ENCODE data around the gene NPHS1.
"Not testable (repeated sequence)": the region's sequence is repeated elsewhere in the genome, so short reads cannot be mapped to it uniquely, and the experiment has no call there.

Gene NPHS1

DNA sequence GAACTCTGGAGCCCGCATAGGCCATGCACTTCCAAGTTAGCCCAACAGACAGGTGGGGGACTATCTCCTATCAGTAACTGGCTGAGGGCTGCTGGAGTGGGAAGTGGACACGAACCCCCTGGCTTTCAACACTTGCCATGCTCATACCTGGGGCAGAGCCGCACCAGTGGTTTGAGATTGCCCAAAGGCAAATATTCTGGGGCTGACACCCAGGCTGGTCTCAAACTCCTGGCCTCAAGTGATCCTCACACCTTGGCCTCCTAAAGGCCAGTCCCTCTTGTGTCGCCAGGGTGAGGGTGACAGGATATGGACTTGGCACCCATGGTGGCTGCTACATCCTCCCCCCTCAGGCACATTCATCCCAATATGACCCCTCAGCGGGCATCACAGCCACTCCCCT is 34.9 kb upstream of the NPHS1 start:
- H3K4me3 Mint-ChIP-seq, result no peak overlapping the region
- H3K36me3 Mint-ChIP-seq, result peaks cover 11% of the 10 kb centered on the region
- no peak overlapping the region for H3K27ac Mint-ChIP-seq
- peaks cover 5% of the 10 kb centered on the region for H3K4me1 Mint-ChIP-seq (ENCODE audit: low read depth)
- H3K27me3 Mint-ChIP-seq, result no peaks in the 10 kb centered on the region
- H3K9me3 Mint-ChIP-seq (ENCODE audit: low read depth), result no peaks in the 10 kb centered on the region

DNA sequence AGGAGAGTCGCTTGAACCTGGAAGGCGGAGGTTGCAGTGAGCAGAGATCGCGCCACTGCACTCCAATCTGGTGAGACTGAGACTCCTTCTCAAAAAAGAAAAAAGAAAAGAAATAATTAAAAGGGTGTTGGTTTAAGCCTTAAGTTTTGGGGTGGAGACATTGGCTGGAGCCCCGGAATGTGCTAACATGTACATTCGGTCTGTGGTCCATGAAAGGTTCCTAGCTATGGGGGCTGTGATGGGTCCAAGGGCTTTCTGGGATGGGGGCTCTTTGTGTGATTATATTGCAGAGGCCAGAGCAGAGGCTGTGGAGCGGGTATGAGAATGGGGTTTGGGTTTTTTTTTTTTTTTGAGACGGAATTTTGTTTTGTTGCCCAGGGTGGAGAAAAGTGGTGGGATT is 33.6 kb upstream of the NPHS1 start:
- no peak overlapping the region for H3K27ac Mint-ChIP-seq
- peaks cover 5% of the 10 kb centered on the region for H3K4me1 Mint-ChIP-seq (ENCODE audit: low read depth)
- no peaks in the 10 kb centered on the region for H3K27me3 Mint-ChIP-seq
- peaks cover 11% of the 10 kb centered on the region for H3K36me3 Mint-ChIP-seq
- no peaks in the 10 kb centered on the region for H3K9me3 Mint-ChIP-seq (ENCODE audit: low read depth)
- H3K4me3 Mint-ChIP-seq, result no peak overlapping the region

DNA sequence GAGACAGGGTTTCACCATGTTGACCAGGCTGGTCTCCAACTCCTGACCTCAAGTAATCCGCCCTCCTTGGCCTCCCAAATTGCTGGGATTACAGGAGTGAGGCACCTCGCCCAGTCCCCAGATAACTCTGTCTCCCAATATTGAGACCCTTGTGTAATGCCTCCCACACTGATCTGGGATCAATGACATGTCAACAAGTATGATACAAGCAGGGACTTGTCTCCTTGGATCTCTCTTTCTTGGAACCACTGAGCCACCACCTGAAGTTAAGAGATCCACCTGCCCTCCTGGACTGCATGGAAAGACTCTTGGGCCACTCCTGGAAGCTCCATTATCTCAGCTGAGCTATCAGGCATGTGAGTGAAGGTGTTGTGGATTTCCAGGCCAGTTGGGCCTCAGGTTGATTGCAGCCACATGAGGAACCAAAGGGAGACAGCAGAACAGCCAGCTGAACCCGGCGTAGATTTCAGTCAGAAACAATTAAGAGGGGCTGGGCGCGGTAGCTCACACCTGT is 33.0 kb upstream of the NPHS1 start:
- H3K9me3 Mint-ChIP-seq (ENCODE audit: low read depth), result no peaks in the 10 kb centered on the region
- no peak overlapping the region for H3K4me3 Mint-ChIP-seq
- H3K27me3 Mint-ChIP-seq, result no peaks in the 10 kb centered on the region
- H3K27ac Mint-ChIP-seq, result peak overlapping the region; percentile 46
- peaks cover 4% of the 10 kb centered on the region for H3K4me1 Mint-ChIP-seq (ENCODE audit: low read depth)
- H3K36me3 Mint-ChIP-seq, result peaks cover 11% of the 10 kb centered on the region

DNA sequence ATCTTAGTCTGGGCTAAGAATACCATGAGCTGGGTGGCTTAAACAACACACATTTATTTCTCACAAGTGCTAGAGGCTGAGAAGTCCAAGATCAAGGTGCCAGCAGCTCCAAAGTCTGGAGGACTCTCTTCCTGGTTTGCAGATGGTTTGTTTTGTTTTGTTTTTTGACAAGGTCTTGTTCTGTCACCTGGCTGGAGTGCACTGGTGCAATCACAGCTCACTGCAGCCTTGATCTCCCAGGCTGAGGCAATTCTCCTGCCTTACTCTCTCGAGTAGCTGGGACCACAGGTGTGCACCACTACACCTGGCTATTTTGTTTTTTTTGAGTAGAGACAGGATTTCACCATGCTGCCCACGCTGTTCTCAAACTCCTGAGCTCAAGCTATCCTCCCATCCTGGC is 31.6 kb upstream of the NPHS1 start:
- Mint-ChIP-seq H3K9me3 (ENCODE audit: low read depth) (no peaks in the 10 kb centered on the region), H3K36me3 (peaks cover 8% of the 10 kb centered on the region), H3K4me1 (ENCODE audit: low read depth) (peaks cover 11% of the 10 kb centered on the region), H3K27ac (no peak overlapping the region), H3K27me3 (peaks cover 4% of the 10 kb centered on the region), H3K4me3 (no peak overlapping the region)

DNA sequence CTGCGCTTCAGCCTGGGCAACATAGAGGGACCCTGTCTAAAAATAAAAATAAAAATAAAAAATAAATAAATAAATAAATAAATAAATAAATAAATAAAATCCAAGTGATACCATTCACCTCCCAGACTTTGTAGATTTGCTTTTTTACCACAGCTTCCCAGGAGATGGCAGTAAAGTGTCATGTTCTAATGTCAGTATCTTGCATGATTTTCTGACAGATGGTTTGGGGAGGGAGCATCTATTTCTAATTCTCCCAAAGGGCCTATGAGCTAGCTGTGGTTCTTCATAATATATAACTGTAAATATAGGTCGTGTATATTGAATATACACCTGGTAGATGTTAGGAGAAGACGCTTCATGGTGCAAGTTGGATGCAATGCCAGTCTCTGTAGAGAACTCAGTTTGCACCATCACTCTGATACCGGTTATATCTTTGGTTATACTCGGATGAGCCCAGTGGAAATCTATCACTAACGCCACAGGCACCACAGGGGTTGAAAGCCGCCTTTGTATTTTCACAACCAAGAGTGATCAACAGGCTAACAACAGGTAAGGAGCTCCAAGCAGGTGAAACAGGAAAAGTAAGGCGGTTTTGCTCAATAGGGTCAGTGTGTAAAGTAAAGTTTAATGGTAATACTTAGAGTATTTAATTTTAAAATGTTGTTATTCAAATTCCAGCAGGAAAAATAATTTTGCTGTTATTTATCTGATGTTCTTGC is 30.0 kb upstream of the NPHS1 start:
- Mint-ChIP-seq H3K4me3 (no peak overlapping the region), H3K36me3 (no peaks in the 10 kb centered on the region), H3K4me1 (ENCODE audit: low read depth) (peaks cover 12% of the 10 kb centered on the region), H3K27me3 (peaks cover 9% of the 10 kb centered on the region), H3K9me3 (ENCODE audit: low read depth) (no peaks in the 10 kb centered on the region), H3K27ac (no peak overlapping the region)

DNA sequence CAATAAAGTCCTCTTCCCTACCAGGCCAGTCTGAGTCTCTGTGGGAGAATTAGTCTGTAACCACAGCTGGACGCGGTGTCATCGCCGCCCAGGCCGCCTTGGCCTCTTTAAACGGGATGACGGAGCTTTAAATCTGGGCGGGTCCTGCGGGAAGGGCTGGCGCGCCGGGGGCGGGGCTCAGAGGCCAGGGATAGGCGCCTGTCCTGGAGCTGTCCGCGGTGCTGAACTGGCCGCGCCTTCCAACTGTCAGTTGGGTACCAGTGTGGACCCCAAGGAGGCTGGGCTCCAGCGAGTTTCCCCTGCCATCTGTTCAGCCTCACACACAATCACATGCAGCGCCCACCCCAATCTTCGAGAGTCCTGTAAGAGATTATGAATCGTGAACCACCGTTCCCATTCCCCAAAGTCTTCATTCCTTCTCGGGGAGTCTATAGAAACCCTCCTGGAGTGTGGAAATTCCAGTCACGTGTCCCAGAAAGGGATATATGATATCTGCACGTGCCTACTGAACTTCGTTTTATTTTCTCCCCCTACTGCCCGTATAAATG is 27.5 kb upstream of the NPHS1 start:
- no peaks in the 10 kb centered on the region for H3K9me3 Mint-ChIP-seq (ENCODE audit: low read depth)
- no peak overlapping the region for H3K4me3 Mint-ChIP-seq
- peaks cover 12% of the 10 kb centered on the region for H3K4me1 Mint-ChIP-seq (ENCODE audit: low read depth)
- H3K27ac Mint-ChIP-seq, result no peak overlapping the region
- H3K36me3 Mint-ChIP-seq, result peaks cover 4% of the 10 kb centered on the region
- H3K27me3 Mint-ChIP-seq, result peaks cover 14% of the 10 kb centered on the region

DNA sequence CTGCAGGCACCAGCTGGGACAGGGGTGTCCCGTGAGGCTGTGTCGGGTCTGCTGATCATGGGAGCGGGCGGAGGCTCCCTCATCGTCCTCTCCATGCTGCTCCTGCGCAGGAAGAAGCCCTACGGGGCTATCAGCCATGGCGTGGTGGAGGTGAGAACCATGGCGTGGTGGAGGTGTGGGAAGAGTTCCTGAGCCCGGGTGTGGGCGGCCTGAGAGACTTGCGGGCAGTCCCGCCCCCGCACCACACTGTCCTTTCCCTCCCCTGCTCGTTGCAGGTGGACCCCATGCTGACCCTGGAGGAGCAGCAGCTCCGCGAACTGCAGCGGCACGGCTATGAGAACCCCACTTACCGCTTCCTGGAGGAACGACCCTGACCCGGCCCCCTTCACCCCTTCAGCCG is 26.8 kb upstream of the NPHS1 start:
- H3K9me3 Mint-ChIP-seq (ENCODE audit: low read depth), result no peaks in the 10 kb centered on the region
- H3K4me3 Mint-ChIP-seq, result no peak overlapping the region
- peaks cover 12% of the 10 kb centered on the region for H3K4me1 Mint-ChIP-seq (ENCODE audit: low read depth)
- H3K27me3 Mint-ChIP-seq, result peaks cover 15% of the 10 kb centered on the region
- no peak overlapping the region for H3K27ac Mint-ChIP-seq
- peaks cover 4% of the 10 kb centered on the region for H3K36me3 Mint-ChIP-seq

DNA sequence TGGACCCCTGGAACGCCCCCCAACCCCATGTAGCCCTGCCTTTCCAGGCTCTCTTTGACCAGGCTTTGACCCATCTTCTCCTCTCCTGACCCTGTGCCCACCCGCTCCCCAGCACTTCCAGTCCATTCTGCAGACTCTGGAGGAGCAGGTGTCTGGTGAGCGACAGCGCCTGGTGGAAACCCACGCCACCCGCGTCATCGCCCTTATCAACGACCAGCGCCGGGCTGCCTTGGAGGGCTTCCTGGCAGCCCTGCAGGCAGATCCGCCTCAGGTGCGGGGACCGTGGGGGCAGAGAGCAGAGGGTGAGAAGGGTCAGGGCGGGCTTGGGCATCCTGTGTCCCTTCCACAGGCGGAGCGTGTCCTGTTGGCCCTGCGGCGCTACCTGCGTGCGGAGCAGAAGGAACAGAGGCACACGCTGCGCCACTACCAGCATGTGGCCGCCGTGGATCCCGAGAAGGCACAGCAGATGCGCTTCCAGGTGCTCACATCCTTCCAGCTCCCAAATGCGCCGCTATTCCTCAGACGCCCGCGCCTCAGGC is 22.2 kb upstream of the NPHS1 start:
- H3K9me3 Mint-ChIP-seq (ENCODE audit: low read depth), result no peaks in the 10 kb centered on the region
- H3K27ac Mint-ChIP-seq, result no peak overlapping the region
- H3K4me3 Mint-ChIP-seq, result no peak overlapping the region
- H3K36me3 Mint-ChIP-seq, result peaks cover 4% of the 10 kb centered on the region
- H3K4me1 Mint-ChIP-seq (ENCODE audit: low read depth), result peaks cover 9% of the 10 kb centered on the region
- peaks cover 28% of the 10 kb centered on the region for H3K27me3 Mint-ChIP-seq

DNA sequence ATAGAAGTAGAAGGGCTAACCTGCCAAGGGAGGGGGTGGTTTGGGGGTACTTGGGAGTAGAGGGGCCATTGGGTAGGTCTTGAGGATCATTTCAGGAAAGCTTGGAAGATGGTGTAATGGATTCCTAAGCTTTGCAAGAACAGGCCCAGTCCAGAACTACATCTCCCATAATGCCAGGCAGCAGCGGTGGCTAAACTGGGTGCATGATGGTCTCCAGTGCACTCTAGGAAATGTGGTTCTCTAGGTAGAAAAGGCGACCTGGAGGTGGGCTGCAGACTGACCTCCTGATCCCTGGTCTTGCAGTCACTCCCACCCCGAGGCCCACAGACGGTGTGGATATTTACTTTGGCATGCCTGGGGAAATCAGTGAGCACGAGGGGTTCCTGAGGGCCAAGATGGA is 19.9 kb upstream of the NPHS1 start:
- peaks cover 12% of the 10 kb centered on the region for H3K4me1 Mint-ChIP-seq (ENCODE audit: low read depth)

DNA sequence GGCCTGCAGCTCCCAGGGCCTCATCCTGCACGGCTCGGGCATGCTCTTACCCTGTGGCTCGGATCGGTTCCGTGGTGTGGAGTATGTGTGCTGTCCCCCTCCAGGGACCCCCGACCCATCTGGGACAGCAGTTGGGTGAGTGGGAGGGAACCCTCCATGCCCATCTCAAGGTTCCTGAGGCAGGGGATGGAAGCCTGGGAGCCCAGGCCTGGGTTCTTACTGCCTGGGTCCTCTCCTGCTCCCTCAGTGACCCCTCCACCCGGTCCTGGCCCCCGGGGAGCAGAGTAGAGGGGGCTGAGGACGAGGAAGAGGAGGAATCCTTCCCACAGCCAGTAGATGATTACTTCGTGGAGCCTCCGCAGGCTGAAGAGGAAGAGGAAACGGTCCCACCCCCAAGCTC is 19.3 kb upstream of the NPHS1 start:
- H3K4me3 Mint-ChIP-seq, result no peak overlapping the region
- peaks cover 25% of the 10 kb centered on the region for H3K27me3 Mint-ChIP-seq
- no peaks in the 10 kb centered on the region for H3K9me3 Mint-ChIP-seq (ENCODE audit: low read depth)
- H3K4me1 Mint-ChIP-seq (ENCODE audit: low read depth), result peaks cover 12% of the 10 kb centered on the region
- no peak overlapping the region for H3K27ac Mint-ChIP-seq
- peaks cover 4% of the 10 kb centered on the region for H3K36me3 Mint-ChIP-seq

More for the DNA sequence above, 19.9 kb upstream of the NPHS1 start:
- peaks cover 25% of the 10 kb centered on the region for H3K27me3 Mint-ChIP-seq
- no peak overlapping the region for H3K4me3 Mint-ChIP-seq
- H3K9me3 Mint-ChIP-seq (ENCODE audit: low read depth), result no peaks in the 10 kb centered on the region
- H3K27ac Mint-ChIP-seq, result no peak overlapping the region
- peaks cover 4% of the 10 kb centered on the region for H3K36me3 Mint-ChIP-seq

DNA sequence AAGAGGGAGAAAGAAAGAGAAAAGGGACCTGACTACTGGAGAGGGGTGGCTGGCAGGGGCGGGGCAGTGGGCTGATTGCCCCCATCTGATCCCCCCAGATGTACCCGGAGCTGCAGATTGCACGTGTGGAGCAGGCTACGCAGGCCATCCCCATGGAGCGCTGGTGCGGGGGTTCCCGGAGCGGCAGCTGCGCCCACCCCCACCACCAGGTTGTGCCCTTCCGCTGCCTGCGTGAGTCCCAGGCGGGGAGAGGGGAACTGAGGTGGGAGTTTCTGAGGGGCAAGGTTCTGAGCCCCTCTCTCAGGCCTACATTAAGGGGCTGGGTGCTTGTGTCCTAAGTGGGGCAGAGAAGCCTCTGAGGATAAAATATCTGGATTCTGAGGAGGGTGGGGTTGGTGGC is 18.5 kb upstream of the NPHS1 start:
- H3K27ac Mint-ChIP-seq, result no peak overlapping the region
- H3K4me3 Mint-ChIP-seq, result no peak overlapping the region
- peaks cover 12% of the 10 kb centered on the region for H3K4me1 Mint-ChIP-seq (ENCODE audit: low read depth)
- H3K9me3 Mint-ChIP-seq (ENCODE audit: low read depth), result no peaks in the 10 kb centered on the region
- no peaks in the 10 kb centered on the region for H3K36me3 Mint-ChIP-seq
- H3K27me3 Mint-ChIP-seq, result peaks cover 23% of the 10 kb centered on the region

DNA sequence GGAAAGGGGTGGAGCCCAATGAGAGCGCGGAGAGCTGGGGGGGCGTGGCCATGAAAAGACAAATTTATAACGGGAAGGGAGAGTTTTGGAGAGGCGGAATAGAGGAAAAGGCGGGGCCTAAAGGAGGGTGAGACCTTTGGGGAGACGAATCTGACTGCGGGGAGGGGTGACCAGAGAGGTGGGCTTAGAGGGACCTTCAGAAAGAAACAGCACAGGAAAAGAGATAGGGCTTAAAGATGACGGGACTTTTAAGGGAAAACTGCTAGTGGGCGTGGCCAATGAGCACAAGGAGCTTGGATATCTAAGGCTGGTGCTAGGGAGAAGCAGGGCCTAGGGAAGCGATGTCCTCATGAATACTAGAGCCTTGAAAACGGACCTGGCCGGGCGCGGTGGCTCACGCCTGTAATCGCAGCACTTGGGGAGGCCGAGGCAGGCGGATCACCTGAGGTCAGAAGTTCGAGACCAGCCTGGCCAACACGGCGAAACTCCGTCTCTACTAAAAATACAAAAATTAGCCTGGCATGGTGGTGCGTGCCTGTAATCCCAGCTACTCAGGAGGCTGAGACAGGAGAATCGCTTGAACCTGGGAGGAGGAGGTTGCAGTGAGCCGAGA is 17.9 kb upstream of the NPHS1 start:
- H3K27ac Mint-ChIP-seq; H3K9me3 Mint-ChIP-seq (ENCODE audit: low read depth); H3K36me3 Mint-ChIP-seq: not testable (repeated sequence)
- H3K4me1 Mint-ChIP-seq (ENCODE audit: low read depth), result peaks cover 12% of the 10 kb centered on the region
- peaks cover 23% of the 10 kb centered on the region for H3K27me3 Mint-ChIP-seq
- peak overlapping the region; percentile 81 for H3K4me3 Mint-ChIP-seq

DNA sequence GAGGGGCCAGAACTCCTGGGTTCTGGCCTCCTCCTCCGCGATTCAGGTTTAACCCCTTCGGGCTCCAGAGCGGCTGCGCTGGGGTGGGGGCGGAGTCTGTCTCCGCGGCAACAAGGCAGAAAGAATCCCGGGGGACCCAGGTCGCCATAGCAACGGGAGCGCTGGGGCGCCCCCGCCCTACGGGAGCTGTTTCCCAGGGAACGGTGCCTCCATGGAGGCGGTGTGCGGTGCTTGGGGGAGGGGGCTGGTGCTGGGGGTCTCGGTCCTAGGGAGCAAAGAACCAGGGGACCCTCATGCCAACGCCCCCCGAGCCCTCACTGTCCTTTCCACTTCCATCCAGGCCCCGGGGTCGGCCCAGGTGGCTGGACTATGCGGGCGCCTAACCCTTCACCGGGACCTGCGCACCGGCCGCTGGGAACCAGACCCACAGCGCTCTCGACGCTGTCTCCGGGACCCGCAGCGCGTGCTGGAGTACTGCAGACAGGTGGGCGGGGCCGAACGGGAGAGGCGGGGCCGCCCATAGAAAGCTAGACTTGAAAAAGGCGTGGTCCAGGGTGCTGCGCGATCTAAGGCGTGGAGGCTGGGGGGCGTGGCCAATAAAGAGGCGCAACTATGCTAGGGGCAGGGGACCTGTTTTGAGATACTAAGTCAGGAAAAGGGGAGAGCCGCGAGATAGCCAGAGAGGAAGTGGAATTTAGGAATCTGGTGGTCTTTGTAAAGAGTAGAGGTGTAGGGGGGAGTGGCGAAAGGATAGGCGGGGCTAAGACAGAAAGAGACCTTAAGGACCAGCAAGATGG is 17.2 kb upstream of the NPHS1 start:
- Mint-ChIP-seq H3K4me1 (ENCODE audit: low read depth) (peaks cover 12% of the 10 kb centered on the region), H3K27ac (no peak overlapping the region), H3K36me3 (no peaks in the 10 kb centered on the region), H3K4me3 (peak overlapping the region; percentile 81), H3K27me3 (peaks cover 23% of the 10 kb centered on the region), H3K9me3 (ENCODE audit: low read depth) (no peaks in the 10 kb centered on the region)

DNA sequence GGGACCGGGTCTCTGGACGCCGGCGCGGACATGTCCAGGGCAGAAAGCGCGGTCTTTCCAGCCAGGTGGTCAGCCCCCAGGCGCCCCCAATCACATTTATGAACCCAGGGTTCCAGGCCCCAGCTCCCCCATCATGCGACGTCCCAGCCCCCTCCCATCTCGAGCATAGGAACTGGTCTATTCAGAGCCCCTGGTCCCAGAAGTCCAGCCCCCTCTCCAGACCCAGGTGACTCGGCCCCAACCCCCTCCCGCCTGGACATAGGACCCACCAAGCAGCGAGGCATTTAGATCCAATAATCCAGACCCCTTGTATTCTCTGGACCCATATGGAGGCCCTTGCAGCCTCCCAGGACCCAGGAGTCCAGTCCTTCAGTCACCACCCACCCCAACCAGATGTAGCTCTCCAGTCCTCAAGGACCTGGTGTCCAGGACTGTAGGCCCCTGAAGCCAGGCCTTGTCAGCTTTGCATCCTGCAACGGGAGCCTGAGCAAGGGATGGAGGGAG is 16.6 kb upstream of the NPHS1 start:
- Mint-ChIP-seq H3K4me1 (ENCODE audit: low read depth) (peaks cover 12% of the 10 kb centered on the region), H3K27ac (no peak overlapping the region), H3K27me3 (peaks cover 20% of the 10 kb centered on the region)

More for the DNA sequence above, 16.6 kb upstream of the NPHS1 start:
- Mint-ChIP-seq H3K4me3 (peak overlapping the region; percentile 40), H3K36me3 (no peaks in the 10 kb centered on the region), H3K9me3 (ENCODE audit: low read depth) (no peaks in the 10 kb centered on the region)

Measured in activated naive CD8-positive, alpha-beta T cell (primary cell).